NT2/D1 (cell line): Measurements from ENCODE around the gene TRAF1.

Source experiments
- DNase-seq: peaks from one replicate; pipeline ENCODE4 v3.0.0-alpha.2; 2011; ENCODE audit warnings: low read depth, low spot score
- H3K27me3 ChIP-seq: 2 replicates; pipeline ENCODE4 v1.6.0; 2011; ENCODE audit warnings: mild to moderate bottlenecking; ENCODE audit not compliant: insufficient read length, insufficient read depth
- H3K36me3 ChIP-seq: 2 replicates; pipeline ENCODE4 v1.6.1; 2011; ENCODE audit warnings: mild to moderate bottlenecking, low read length, mixed read lengths; ENCODE audit not compliant: insufficient read depth, insufficient read length
- H3K4me1 ChIP-seq: 2 replicates; pipeline ENCODE4 v1.5.1; 2011; ENCODE audit not compliant: insufficient read depth, insufficient read length
- H3K4me3 ChIP-seq: 2 replicates; pipeline ENCODE4 v1.5.1; 2011; ENCODE audit warnings: low read depth; ENCODE audit not compliant: insufficient read length
- H3K9ac ChIP-seq: 2 replicates; pipeline ENCODE4 v1.6.0; 2011; ENCODE audit warnings: low read depth; ENCODE audit not compliant: insufficient read length
- H3K9me3 ChIP-seq: 2 replicates; pipeline ENCODE4 v1.5.1; 2011; ENCODE audit warnings: mild to moderate bottlenecking, low read length; ENCODE audit not compliant: insufficient read depth
- SUZ12 ChIP-seq: IDR thresholded peaks from 2 replicates; pipeline ENCODE4 v1.6.1; 2011; ENCODE audit not compliant: insufficient read length, insufficient read depth; ENCODE audit errors: extremely low read depth
- YY1 ChIP-seq: IDR thresholded peaks from 2 replicates; pipeline ENCODE4 v1.6.1; 2011; ENCODE audit not compliant: insufficient read length, insufficient read depth
- ZNF274 ChIP-seq: IDR thresholded peaks from 2 replicates; pipeline ENCODE4 v1.6.1; 2011; ENCODE audit warnings: mild to moderate bottlenecking, low read depth, low read length

TRAF1 gene

DNA sequence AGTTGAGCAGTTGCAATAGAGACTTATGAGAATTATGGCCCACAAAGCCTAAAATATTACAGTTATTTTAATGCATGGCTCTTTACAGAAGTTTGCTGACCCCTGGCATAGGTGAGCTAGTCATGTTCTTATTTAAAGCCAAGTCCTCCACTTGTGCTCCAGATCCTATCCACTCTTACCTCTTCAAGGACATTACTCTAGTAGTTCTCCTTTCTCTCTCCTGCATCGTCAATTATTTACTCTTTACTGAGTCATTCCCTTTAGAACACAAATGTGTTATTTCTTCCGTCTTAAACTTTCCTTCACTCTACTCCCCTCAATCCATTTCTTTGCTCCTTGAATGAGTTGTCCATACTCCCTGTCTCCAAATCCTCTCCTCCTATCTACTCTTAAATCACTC lies 20.6 kb upstream of the TRAF1 start:
- H3K9ac ChIP-seq: no peak overlapping the region
- TF ChIP-seq ZNF274: no peak
- TF ChIP-seq YY1: no peak
- TF ChIP-seq SUZ12: no peak
- peaks cover 4% of the 10 kb centered on the region for H3K4me1 ChIP-seq
- DNase-seq: no peak
- no peaks in the 10 kb centered on the region for H3K9me3 ChIP-seq
- no peak overlapping the region for H3K4me3 ChIP-seq
- H3K27me3 ChIP-seq: no peaks in the 10 kb centered on the region
- H3K36me3 ChIP-seq: no peaks in the 10 kb centered on the region

GRCh38 chr9:120946259-120946658 lies 19.7 kb upstream of the TRAF1 start:
- Histone ChIP-seq H3K9ac (no peak overlapping the region), H3K4me1 (peaks cover 4% of the 10 kb centered on the region), H3K4me3 (no peak overlapping the region), H3K27me3 (no peaks in the 10 kb centered on the region), H3K36me3 (no peaks in the 10 kb centered on the region), H3K9me3 (no peaks in the 10 kb centered on the region)
- TF ChIP-seq ZNF274: no peak
- no peak for TF ChIP-seq YY1
- no peak for TF ChIP-seq SUZ12
- no peak for DNase-seq

DNA sequence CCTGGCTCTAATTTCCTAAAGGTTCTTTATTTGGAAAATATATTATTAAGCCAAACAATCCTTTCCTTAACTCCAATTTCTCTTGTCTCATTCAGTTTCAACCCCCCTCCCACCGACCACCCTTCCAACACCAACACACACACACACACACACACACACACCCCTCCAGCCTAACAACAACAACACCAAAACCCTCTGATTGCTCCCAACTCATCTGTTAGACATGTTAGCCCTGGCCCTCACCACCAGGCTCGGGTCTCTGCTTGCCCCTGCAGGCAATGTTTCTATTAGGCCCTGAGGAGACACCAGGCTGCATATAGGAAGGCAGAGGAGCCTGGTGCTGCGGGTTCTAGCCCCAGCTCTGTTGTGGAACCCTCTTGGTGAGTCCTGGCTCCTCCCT lies 18.4 kb upstream of the TRAF1 start:
- no peaks in the 10 kb centered on the region for H3K27me3 ChIP-seq
- H3K36me3 ChIP-seq: no peaks in the 10 kb centered on the region
- TF ChIP-seq SUZ12: no peak
- no peak for TF ChIP-seq YY1
- TF ChIP-seq ZNF274: no peak
- no peak overlapping the region for H3K9ac ChIP-seq
- H3K9me3 ChIP-seq: no peaks in the 10 kb centered on the region
- no peak overlapping the region for H3K4me3 ChIP-seq
- peaks cover 4% of the 10 kb centered on the region for H3K4me1 ChIP-seq
- no peak for DNase-seq

GRCh38 chr9:120944434-120944843 lies 17.8 kb upstream of the TRAF1 start:
- Histone ChIP-seq H3K9ac (peak overlapping the region; percentile 23), H3K4me3 (no peak overlapping the region), H3K27me3 (no peaks in the 10 kb centered on the region), H3K9me3 (no peaks in the 10 kb centered on the region), H3K36me3 (no peaks in the 10 kb centered on the region), H3K4me1 (peaks cover 4% of the 10 kb centered on the region)
- no peak for TF ChIP-seq ZNF274
- no peak for TF ChIP-seq YY1
- no peak for TF ChIP-seq SUZ12
- no peak for DNase-seq

GRCh38 chr9:120942186-120943001 lies 15.8 kb upstream of the TRAF1 start:
- no peak overlapping the region for H3K9ac ChIP-seq
- no peaks in the 10 kb centered on the region for H3K36me3 ChIP-seq
- TF ChIP-seq YY1 (no peak), ZNF274 (no peak), SUZ12 (no peak)
- H3K27me3 ChIP-seq: no peaks in the 10 kb centered on the region
- DNase-seq: no peak
- no peaks in the 10 kb centered on the region for H3K9me3 ChIP-seq
- H3K4me3 ChIP-seq: no peak overlapping the region
- H3K4me1 ChIP-seq: peaks cover 4% of the 10 kb centered on the region

DNA sequence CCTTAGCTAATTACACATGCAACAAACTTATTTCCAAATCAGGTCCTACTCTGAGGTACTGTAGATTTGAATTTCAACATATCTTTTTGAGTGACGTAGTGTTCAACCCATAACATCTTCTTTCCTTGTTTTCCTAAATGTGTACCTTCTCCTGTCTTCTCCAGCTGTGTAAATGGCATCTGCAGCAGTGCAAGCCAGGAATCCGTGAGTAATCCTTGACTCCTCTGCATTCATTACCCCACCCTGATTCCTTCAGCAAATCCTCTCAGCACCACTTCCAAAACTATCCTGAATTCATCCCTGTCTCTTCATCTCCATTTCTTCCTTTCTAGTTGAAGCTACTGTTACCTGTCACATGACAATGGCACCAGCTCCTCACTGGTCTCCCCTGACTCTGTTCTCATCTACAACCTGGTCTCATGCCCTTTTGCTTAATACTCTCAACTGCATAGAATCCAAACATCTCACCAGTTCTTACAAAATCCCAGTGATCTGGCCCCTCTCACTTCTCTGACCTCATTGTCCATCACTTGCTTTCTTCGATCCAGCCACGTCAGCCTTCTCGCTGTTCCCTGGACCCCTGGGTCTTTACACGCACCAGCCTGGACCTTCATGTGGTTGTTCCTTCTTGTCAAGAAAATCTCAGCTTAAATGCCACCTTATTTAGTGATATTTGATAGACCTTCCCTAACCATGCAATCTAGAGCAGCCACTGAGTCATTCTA lies 14.6 kb upstream of the TRAF1 start:
- no peaks in the 10 kb centered on the region for H3K27me3 ChIP-seq
- no peak overlapping the region for H3K9ac ChIP-seq
- no peaks in the 10 kb centered on the region for H3K9me3 ChIP-seq
- DNase-seq: no peak
- TF ChIP-seq SUZ12 (no peak), YY1 (no peak), ZNF274 (no peak)
- H3K4me3 ChIP-seq: no peak overlapping the region
- peaks cover 4% of the 10 kb centered on the region for H3K4me1 ChIP-seq
- no peaks in the 10 kb centered on the region for H3K36me3 ChIP-seq

DNA sequence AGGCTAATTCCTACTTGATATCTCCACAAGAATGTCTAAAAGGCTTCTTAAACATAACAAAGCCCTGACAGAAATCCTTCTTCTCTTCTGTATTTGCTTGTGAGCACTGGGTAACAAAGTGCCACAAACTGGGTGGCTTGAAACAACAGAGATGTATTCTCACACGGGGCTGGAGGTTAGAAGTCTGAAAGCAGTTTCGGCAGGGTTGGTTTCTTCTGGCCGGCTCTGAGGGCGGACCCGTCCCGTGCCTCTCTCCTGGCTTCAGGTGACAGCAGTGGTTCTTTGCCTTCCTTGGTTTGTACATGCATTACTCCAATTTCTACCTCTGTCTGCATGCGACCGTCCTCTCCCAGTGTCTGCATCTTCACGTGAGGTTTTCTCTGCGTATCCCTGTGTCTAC lies 14.0 kb upstream of the TRAF1 start:
- H3K9ac ChIP-seq: no peak overlapping the region
- H3K4me3 ChIP-seq: no peak overlapping the region
- peaks cover 4% of the 10 kb centered on the region for H3K4me1 ChIP-seq
- no peaks in the 10 kb centered on the region for H3K36me3 ChIP-seq
- TF ChIP-seq SUZ12 (no peak), YY1 (no peak), ZNF274 (no peak)
- H3K9me3 ChIP-seq: no peaks in the 10 kb centered on the region
- no peaks in the 10 kb centered on the region for H3K27me3 ChIP-seq
- no peak for DNase-seq
